Measurements from ENCODE around the gene ATP6V0D1. TPM values are rescaled to one million over a fixed set of nuclear protein-coding genes. Genes with fewer than 3 reads are reported as not detected.

Gene ATP6V0D1
- total RNA-seq, 1 donor from 2014 or later, result 58.8 TPM

- intact Hi-C loops (cut with DNase I), result no loop called here
- no peak for DNase-seq (ENCODE audit: low spot score)
Measured at GRCh38 chr16:67449739-67450138, 31.2 kb downstream of the ATP6V0D1 start.

- no peak for DNase-seq (ENCODE audit: low spot score)
Measured at GRCh38 chr16:67449336-67449735, 31.6 kb downstream of the ATP6V0D1 start.

GRCh38 chr16:67448580-67448979, 32.4 kb downstream of the ATP6V0D1 start:
- no peak for DNase-seq (ENCODE audit: low spot score)
- intact Hi-C loops (cut with DNase I), result no loop called here

More at GRCh38 chr16:67449336-67449735, 31.6 kb downstream of the ATP6V0D1 start:
- intact Hi-C loops (cut with DNase I), result no loop called here

GRCh38 chr16:67447508-67448076, 33.4 kb downstream of the ATP6V0D1 start:
- DNase-seq (ENCODE audit: low spot score), result no peak
- intact Hi-C loops (cut with DNase I), result no loop called here

GRCh38 chr16:67446968-67447507, 33.9 kb downstream of the ATP6V0D1 start:
- intact Hi-C loops (cut with DNase I), result no loop called here
- DNase-seq (ENCODE audit: low spot score), result no peak

- intact Hi-C loops (cut with DNase I), result no loop called here
- no peak for DNase-seq (ENCODE audit: low spot score)
Measured at GRCh38 chr16:67445913-67446907, 34.7 kb downstream of the ATP6V0D1 start.

GRCh38 chr16:67445441-67445912, 35.5 kb downstream of the ATP6V0D1 start:
- DNase-seq (ENCODE audit: low spot score), result no peak
- intact Hi-C loops (cut with DNase I), result no loop called here

- DNase-seq (ENCODE audit: low spot score), result no peak
- intact Hi-C loops (cut with DNase I), result no loop called here
Measured at GRCh38 chr16:67445126-67445426, 35.9 kb downstream of the ATP6V0D1 start.

- no peak for DNase-seq (ENCODE audit: low spot score)
- intact Hi-C loops (cut with DNase I), result no loop called here
Measured at GRCh38 chr16:67444259-67445125, 36.5 kb downstream of the ATP6V0D1 start.

- DNase-seq (ENCODE audit: low spot score), result no peak
- intact Hi-C loops (cut with DNase I), result no loop called here
Measured at GRCh38 chr16:67443265-67443664, 37.7 kb downstream of the ATP6V0D1 start.

GRCh38 chr16:67442581-67443255, 38.2 kb downstream of the ATP6V0D1 start:
- DNase-seq (ENCODE audit: low spot score), result no peak
- intact Hi-C loops (cut with DNase I), result no loop called here

GRCh38 chr16:67441907-67442306, 39.0 kb downstream of the ATP6V0D1 start:
- intact Hi-C loops (cut with DNase I), result no loop called here
- DNase-seq (ENCODE audit: low spot score), result no peak

GRCh38 chr16:67441271-67441753, 39.6 kb downstream of the ATP6V0D1 start:
- DNase-seq (ENCODE audit: low spot score), result no peak
- intact Hi-C loops (cut with DNase I), result no loop called here

GRCh38 chr16:67438824-67439393, 42.0 kb downstream of the ATP6V0D1 start:
- DNase-seq (ENCODE audit: low spot score), result no peak
- intact Hi-C loops (cut with DNase I), result no loop called here

GRCh38 chr16:67438098-67438791, 42.7 kb downstream of the ATP6V0D1 start:
- intact Hi-C loops (cut with DNase I), result no loop called here
- DNase-seq (ENCODE audit: low spot score), result no peak

GRCh38 chr16:67437513-67437912, 43.4 kb downstream of the ATP6V0D1 start:
- DNase-seq (ENCODE audit: low spot score), result no peak
- intact Hi-C loops (cut with DNase I), result no loop called here

GRCh38 chr16:67436640-67437193, 44.2 kb downstream of the ATP6V0D1 start:
- DNase-seq (ENCODE audit: low spot score), result no peak
- intact Hi-C loops (cut with DNase I), result no loop called here

- DNase-seq (ENCODE audit: low spot score), result no peak
Measured at GRCh38 chr16:67435758-67436164, 45.2 kb downstream of the ATP6V0D1 start.

More at GRCh38 chr16:67435758-67436164, 45.2 kb downstream of the ATP6V0D1 start:
- intact Hi-C loops (cut with DNase I), result no loop called here
